A549 treated with CORT108297 at 1 μM for 4 hours (cell line): ENCODE data around the gene TIMM23. TPM values are rescaled to one million over a fixed set of nuclear protein-coding genes. Genes with fewer than 3 reads are reported as not detected.

Experiments
- total RNA-seq: library from RNA; stranded (reverse); fragments of 200-300 nt; extraction: Qiagen RNA extraction; gene quantifications from 5 replicates; pipeline ENCODE4 v1.2.3, GENCODE V29; 2022

Gene TIMM23
- 147 to 159 TPM (median 154 TPM) in 5 replicates for total RNA-seq

GRCh38 chr10:45972106-45972812, at the start of gene TIMM23:
Gene TIMM23, plus strand, starts transcription at chr10:45972489. Its CDS starts 136 bp downstream, at chr10:45972625.

GRCh38 chr10:46030091-46030937, 58.0 kb downstream of the TIMM23 start, which contains the start of gene NCOA4:
Gene NCOA4, minus strand, starts transcription at chr10:46030623. Its CDS starts 13,943 bp downstream, at chr10:46016680.

GRCh38 chr10:46046261-46046660, 74.0 kb downstream of the TIMM23 start, which contains the start of gene MSMB:
Gene MSMB, minus strand, starts transcription at chr10:46046269. Its CDS starts 32 bp downstream, at chr10:46046237.

Other genes starting within 250 kb of the TIMM23 start
- gene WASHC2C, start 245.2 kb upstream of the TIMM23 start, total RNA-seq, result 16.4 to 21.6 TPM (median 20.2 TPM) in 5 replicates
- 6.3 to 9.0 TPM (median 7.7 TPM) in 5 replicates for gene AGAP4, start 125.0 kb upstream of the TIMM23 start, total RNA-seq
- gene NCOA4, start 58.1 kb downstream of the TIMM23 start, total RNA-seq, result 82.5 to 110 TPM (median 86.3 TPM) in 5 replicates
- not detected in 5 replicates for gene MSMB, start 73.8 kb downstream of the TIMM23 start, total RNA-seq